GM19455 (cell line): ENCODE measurements around the gene APP.

Experiments used
- ATAC-seq: cut with Tn5 transposase; IDR thresholded peaks from one replicate; pipeline ENCODE4 v1.9.1; 2021; ENCODE audit not compliant: unreplicated experiment

APP gene

GRCh38 chr21:25842925-25843324 is 327.6 kb downstream of the APP start:
- no peak for ATAC-seq

- no peak for ATAC-seq
These were observed 331.8 kb downstream of the APP start for GRCh38 chr21:25838809-25839208.

DNA sequence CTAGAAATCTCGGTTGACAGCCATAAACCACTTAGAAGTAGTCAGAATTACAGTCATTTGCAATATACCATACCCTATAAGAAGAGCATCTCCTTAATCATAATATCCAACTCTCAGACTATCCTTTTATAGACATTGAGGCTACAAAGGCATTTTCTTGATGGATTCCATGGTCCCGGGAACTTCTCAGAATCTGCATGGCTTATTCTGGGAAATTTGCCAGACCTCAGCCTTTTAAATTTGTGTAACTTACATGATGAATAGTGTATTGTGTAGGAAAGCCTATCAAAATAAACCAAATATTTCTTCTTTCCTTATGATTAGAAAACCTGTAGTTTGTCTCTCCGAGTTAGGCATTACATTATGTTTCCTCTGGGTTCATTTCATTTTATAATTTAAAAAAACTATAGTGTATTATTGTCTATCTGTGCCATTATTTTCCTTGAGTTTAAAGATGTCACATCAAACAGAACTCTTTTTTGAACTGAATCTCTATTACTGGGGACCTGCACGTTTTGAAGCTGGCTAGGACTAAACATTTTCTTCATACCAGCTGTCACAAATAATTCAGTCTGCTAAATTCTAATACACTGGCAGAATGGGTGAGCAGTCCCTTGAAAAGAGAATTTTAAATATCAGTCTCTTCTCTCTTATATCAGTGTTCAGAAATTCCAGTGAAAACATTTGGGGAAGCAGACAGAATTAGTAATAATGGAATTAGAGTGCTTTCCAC is 332.9 kb downstream of the APP start:
- ATAC-seq: no peak

GRCh38 chr21:25836396-25836795 is 334.2 kb downstream of the APP start:
- no peak for ATAC-seq

GRCh38 chr21:25834381-25834780 is 336.2 kb downstream of the APP start:
- no peak for ATAC-seq

- no peak for ATAC-seq
These were observed 339.1 kb downstream of the APP start for GRCh38 chr21:25831300-25831960.
